Endodermal cell (in vitro differentiated cells): ENCODE measurements around the gene OS9. TPM values are rescaled to one million over a fixed set of nuclear protein-coding genes. Genes with fewer than 3 reads are reported as not detected.

Experiments used
- DNase-seq: peaks from one replicate; pipeline ENCODE4 v3.0.0-alpha.2; 2017
- H3K27ac ChIP-seq: 2 replicates; pipeline ENCODE4 v1.5.1; 2013; ENCODE audit warnings: mild to moderate bottlenecking, low read depth, low read length, moderate library complexity
- H3K27me3 ChIP-seq: 2 replicates; pipeline ENCODE4 v1.6.1; 2013; ENCODE audit warnings: mild to moderate bottlenecking, low read length, moderate library complexity; ENCODE audit not compliant: insufficient read depth, control insufficient read depth, poor library complexity, severe bottlenecking
- H3K36me3 ChIP-seq: 2 replicates; pipeline ENCODE4 v1.7.0; 2013; ENCODE audit warnings: mild to moderate bottlenecking, low read length, moderate library complexity; ENCODE audit not compliant: control insufficient read depth, insufficient read depth
- H3K4me1 ChIP-seq: one replicate; pipeline ENCODE4 v1.7.0; 2013; ENCODE audit warnings: low read length; ENCODE audit not compliant: control insufficient read depth, insufficient read depth
- H3K4me3 ChIP-seq: 2 replicates; pipeline ENCODE4 v1.5.1; 2013; ENCODE audit warnings: mild to moderate bottlenecking, low read length, moderate library complexity
- H3K9ac ChIP-seq: 2 replicates; pipeline ENCODE4 v1.6.1; 2013; ENCODE audit warnings: mild to moderate bottlenecking, low read length, moderate library complexity; ENCODE audit not compliant: poor library complexity, severe bottlenecking; ENCODE audit errors: extremely low read depth
- H3K9me3 ChIP-seq: 2 replicates; pipeline ENCODE4 v1.6.1; 2013; ENCODE audit warnings: mild to moderate bottlenecking, low read length, moderate library complexity; ENCODE audit not compliant: control insufficient read depth
- H3K27ac Mint-ChIP-seq: 2 replicates; pipeline ENCODE4 v1.8.0; 2020; ENCODE audit warnings: mixed read lengths
- H3K27me3 Mint-ChIP-seq: 2 replicates; pipeline ENCODE4 v1.8.0; 2021; ENCODE audit warnings: mild to moderate bottlenecking, mixed read lengths; ENCODE audit not compliant: insufficient read depth
- H3K36me3 Mint-ChIP-seq: 2 replicates; pipeline ENCODE4 v1.8.0; 2020; ENCODE audit warnings: low read depth, mixed read lengths
- H3K4me1 Mint-ChIP-seq: 2 replicates; pipeline ENCODE4 v1.8.0; 2020; ENCODE audit warnings: mixed read lengths
- H3K4me3 Mint-ChIP-seq: 2 replicates; pipeline ENCODE4 v1.8.0; 2020; ENCODE audit warnings: mild to moderate bottlenecking, moderate library complexity, mixed read lengths
- H3K9me3 Mint-ChIP-seq: 2 replicates; pipeline ENCODE4 v1.8.0; 2020; ENCODE audit warnings: mild to moderate bottlenecking, mixed read lengths
- WGBS, 2 experiments: methylation state at CpG; one replicate each; pipeline versions ENCODE4 v1.1.5 to v1.1.7; 2013; ENCODE audit warnings: missing lambda C conversion rate in 2 of 2, mixed read lengths in 1 of 2; ENCODE audit not compliant: insufficient coverage in 1 of 2, insufficient read length in 1 of 2; 5-methylcytosine and 5-hydroxymethylcytosine counted together
- total RNA-seq, 2 donors: library from RNA; stranded (reverse); fragmentation: NEBNext Ultra II Directional in 1 of 2; extraction: Animal tissue kit (Norgen Biotek cat#: 25700) in 1 of 2; gene quantifications; 2 replicates in 1 of 2; 3 replicates in 1 of 2; pipeline ENCODE4 v1.2.1, GENCODE V29; 2021
- TF ChIP-seq, protein P1 (sequence below): fragments of 200-600 bp; sonication (generic); conservative IDR thresholded peaks from 2 replicates; pipeline ENCODE4 v1.5.0; 2021; ENCODE audit warnings: antibody characterized with exemption, mild to moderate bottlenecking

Gene OS9
- total RNA-seq, 2 donors from 2014 or later: 108 to 142 TPM

DNA sequence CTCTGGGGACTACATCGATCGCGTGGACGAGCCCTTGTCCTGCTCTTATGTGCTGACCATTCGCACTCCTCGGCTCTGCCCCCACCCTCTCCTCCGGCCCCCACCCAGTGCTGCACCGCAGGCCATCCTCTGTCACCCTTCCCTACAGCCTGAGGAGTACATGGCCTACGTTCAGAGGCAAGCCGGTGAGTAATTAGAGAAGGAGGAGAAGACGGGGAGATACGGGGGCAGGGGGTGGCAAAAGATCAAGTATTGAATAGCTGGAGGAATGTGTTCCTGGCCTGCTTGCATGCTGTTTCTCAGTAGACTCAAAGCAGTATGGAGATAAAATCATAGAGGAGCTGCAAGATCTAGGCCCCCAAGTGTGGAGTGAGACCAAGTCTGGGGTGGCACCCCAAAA, 21.9 kb downstream of the OS9 start:
- TF ChIP-seq, protein P1, sequence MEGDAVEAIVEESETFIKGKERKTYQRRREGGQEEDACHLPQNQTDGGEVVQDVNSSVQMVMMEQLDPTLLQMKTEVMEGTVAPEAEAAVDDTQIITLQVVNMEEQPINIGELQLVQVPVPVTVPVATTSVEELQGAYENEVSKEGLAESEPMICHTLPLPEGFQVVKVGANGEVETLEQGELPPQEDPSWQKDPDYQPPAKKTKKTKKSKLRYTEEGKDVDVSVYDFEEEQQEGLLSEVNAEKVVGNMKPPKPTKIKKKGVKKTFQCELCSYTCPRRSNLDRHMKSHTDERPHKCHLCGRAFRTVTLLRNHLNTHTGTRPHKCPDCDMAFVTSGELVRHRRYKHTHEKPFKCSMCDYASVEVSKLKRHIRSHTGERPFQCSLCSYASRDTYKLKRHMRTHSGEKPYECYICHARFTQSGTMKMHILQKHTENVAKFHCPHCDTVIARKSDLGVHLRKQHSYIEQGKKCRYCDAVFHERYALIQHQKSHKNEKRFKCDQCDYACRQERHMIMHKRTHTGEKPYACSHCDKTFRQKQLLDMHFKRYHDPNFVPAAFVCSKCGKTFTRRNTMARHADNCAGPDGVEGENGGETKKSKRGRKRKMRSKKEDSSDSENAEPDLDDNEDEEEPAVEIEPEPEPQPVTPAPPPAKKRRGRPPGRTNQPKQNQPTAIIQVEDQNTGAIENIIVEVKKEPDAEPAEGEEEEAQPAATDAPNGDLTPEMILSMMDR: no peak
- Mint-ChIP-seq H3K27ac (no peak overlapping the region), H3K9me3 (peaks cover 2% of the 10 kb centered on the region), H3K4me3 (no peak overlapping the region), H3K27me3 (no peaks in the 10 kb centered on the region), H3K4me1 (no peaks in the 10 kb centered on the region), H3K36me3 (peaks cover 50% of the 10 kb centered on the region)
- no peak for DNase-seq
- no peak overlapping the region for H3K4me3 ChIP-seq
- H3K27me3 ChIP-seq: no peaks in the 10 kb centered on the region
- 97 to 98% methylated on average over 7 to 12 of the region's 12 CpGs for WGBS, 2 experiments
- no peaks in the 10 kb centered on the region for H3K4me1 ChIP-seq
- H3K27ac ChIP-seq: no peak overlapping the region
- H3K9me3 ChIP-seq: no peaks in the 10 kb centered on the region
- H3K9ac ChIP-seq: no peak overlapping the region
- peaks cover 23% of the 10 kb centered on the region for H3K36me3 ChIP-seq

DNA sequence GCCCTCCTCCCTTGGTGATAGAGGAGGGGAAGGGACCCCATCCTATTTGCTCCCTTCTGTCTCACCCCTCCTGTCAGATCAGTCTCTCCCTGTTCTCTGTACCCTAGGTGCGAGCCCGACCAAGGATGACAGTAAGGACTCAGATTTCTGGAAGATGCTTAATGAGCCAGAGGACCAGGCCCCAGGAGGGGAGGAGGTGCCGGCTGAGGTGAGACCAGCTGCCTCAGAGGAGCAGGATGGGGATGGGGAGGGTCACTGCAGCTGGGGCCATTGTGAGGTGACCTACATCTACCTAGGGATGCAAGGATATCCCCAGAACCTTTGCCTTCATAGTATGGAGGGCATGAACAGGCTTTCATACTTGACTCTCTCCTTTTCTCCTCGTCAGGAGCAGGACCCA, 22.4 kb downstream of the OS9 start:
- no peak for DNase-seq
- Histone ChIP-seq H3K27me3 (no peaks in the 10 kb centered on the region), H3K4me1 (no peaks in the 10 kb centered on the region)

DNA sequence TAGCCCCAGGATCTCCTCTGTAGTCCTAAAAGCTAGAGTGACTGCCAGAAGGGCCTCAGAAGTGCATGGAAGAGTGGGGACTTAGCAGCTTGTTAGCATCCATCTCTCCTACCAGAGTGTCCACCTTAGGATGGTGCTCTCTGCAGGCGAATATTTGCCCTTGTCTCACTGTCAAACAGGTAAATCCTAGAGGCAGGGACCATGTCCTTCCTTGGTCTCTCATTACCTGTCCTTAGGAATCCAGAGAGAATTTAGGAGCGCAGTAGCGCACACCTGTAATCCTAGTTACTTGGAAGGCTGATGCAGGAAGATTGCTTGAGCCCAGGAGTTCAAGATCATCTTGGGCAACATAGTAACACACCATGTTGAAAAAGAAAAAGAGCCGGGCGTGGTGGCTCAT, 23.2 kb downstream of the OS9 start:
- Histone ChIP-seq H3K4me1 (no peaks in the 10 kb centered on the region), H3K27ac (no peak overlapping the region), H3K27me3 (no peaks in the 10 kb centered on the region), H3K9me3 (no peaks in the 10 kb centered on the region), H3K4me3 (no peak overlapping the region), H3K9ac (no peak overlapping the region), H3K36me3 (peaks cover 27% of the 10 kb centered on the region)
- WGBS, 2 experiments: 90 to 93% methylated on average over 3 to 5 of the region's 5 CpGs
- TF ChIP-seq, protein P1: no peak
- no peaks in the 10 kb centered on the region for H3K27me3 Mint-ChIP-seq
- H3K4me1 Mint-ChIP-seq: no peaks in the 10 kb centered on the region
- H3K4me3 Mint-ChIP-seq: no peak overlapping the region
- H3K36me3 Mint-ChIP-seq: peaks cover 53% of the 10 kb centered on the region
- H3K27ac Mint-ChIP-seq: no peak overlapping the region
- H3K9me3 Mint-ChIP-seq: no peaks in the 10 kb centered on the region
- DNase-seq: no peak

More for the DNA sequence above, 22.4 kb downstream of the OS9 start:
- Mint-ChIP-seq H3K9me3 (peaks cover 2% of the 10 kb centered on the region), H3K4me3 (no peak overlapping the region), H3K4me1 (no peaks in the 10 kb centered on the region), H3K27me3 (no peaks in the 10 kb centered on the region), H3K36me3 (peaks cover 53% of the 10 kb centered on the region), H3K27ac (no peak overlapping the region)
- Histone ChIP-seq H3K4me3 (no peak overlapping the region), H3K27ac (no peak overlapping the region), H3K9ac (no peak overlapping the region), H3K9me3 (no peaks in the 10 kb centered on the region), H3K36me3 (peaks cover 27% of the 10 kb centered on the region)
- TF ChIP-seq, protein P1: no peak
- WGBS, 2 experiments: 91 to 100% methylated on average over 2 to 4 of the region's 4 CpGs
